NCI-H187 treated with DMSO at 0.1 percent for 48 hours (cell line): ENCODE results near the gene PRM2.
"Not testable (repeated sequence)": the region's sequence is repeated elsewhere in the genome, so short reads cannot be mapped to it uniquely, and the experiment has no call there.

Source experiments
- DNase-seq: peaks from one replicate; lab custom pipeline; 2025; lab: John Stamatoyannopoulos, UW

Gene PRM2

GRCh38 chr16:11289696-11290095 is 13.4 kb upstream of the PRM2 start:
- not testable (repeated sequence) for DNase-seq

- no peak for DNase-seq
These were observed 12.9 kb upstream of the PRM2 start for GRCh38 chr16:11289202-11289601.

- no peak for DNase-seq
These were observed 9.6 kb upstream of the PRM2 start for GRCh38 chr16:11285842-11286241.

- no peak for DNase-seq
These were observed 7.6 kb upstream of the PRM2 start for GRCh38 chr16:11283820-11284248.

- no peak for DNase-seq
These were observed 4.6 kb upstream of the PRM2 start, which contains the start of gene PRM1 for GRCh38 chr16:11280616-11281522. Gene PRM1, minus strand, starts transcription at chr16:11281330. Its CDS starts 92 bp downstream, at chr16:11281238.

- DNase-seq, result no peak
These were observed 2.7 kb upstream of the PRM2 start for GRCh38 chr16:11278681-11279628.

- no peak for DNase-seq
These were observed 1.5 kb upstream of the PRM2 start for GRCh38 chr16:11277607-11278337.

GRCh38 chr16:11276896-11277593 is 765 bp upstream of the PRM2 start:
- DNase-seq, result no peak

- DNase-seq, result no peak
These were observed 1.3 kb downstream of the PRM2 start for GRCh38 chr16:11274964-11275363.

GRCh38 chr16:11273721-11274324 is 2.5 kb downstream of the PRM2 start:
- DNase-seq, result no peak

- DNase-seq, result no peak
These were observed 3.2 kb downstream of the PRM2 start, which contains the start of gene PRM3 for GRCh38 chr16:11272921-11273720. Gene PRM3, minus strand, starts transcription at chr16:11273629. Its CDS starts 34 bp downstream, at chr16:11273595.

- DNase-seq, result no peak
These were observed 3.8 kb downstream of the PRM2 start for GRCh38 chr16:11272484-11272883.

GRCh38 chr16:11271610-11272009 is 4.7 kb downstream of the PRM2 start:
- DNase-seq, result no peak

GRCh38 chr16:11270602-11271162 is 5.6 kb downstream of the PRM2 start:
- DNase-seq, result no peak

GRCh38 chr16:11268921-11269375 is 7.3 kb downstream of the PRM2 start, which contains the start of gene TNP2:
Gene TNP2, minus strand, starts transcription at chr16:11269325. Its CDS starts 63 bp downstream, at chr16:11269262.
- DNase-seq, result no peak

GRCh38 chr16:11265124-11265523 is 11.2 kb downstream of the PRM2 start:
- DNase-seq, result no peak

- DNase-seq, result no peak
These were observed 12.0 kb downstream of the PRM2 start for GRCh38 chr16:11264155-11264832.

GRCh38 chr16:11263737-11264136 is 12.5 kb downstream of the PRM2 start:
- DNase-seq, result no peak

GRCh38 chr16:11262915-11263314 is 13.4 kb downstream of the PRM2 start:
- no peak for DNase-seq
